ENCODE results near the gene MAP3K5. TPM values are rescaled to one million over a fixed set of nuclear protein-coding genes. Genes with fewer than 3 reads are reported as not detected.

The MAP3K5 gene
- total and polyA plus RNA-seq, 2 of the 8 experiments (the other 6 are each of a cell fraction or from before 2014, with no cell fraction given) = 0.63 to 2.6 TPM

DNA sequence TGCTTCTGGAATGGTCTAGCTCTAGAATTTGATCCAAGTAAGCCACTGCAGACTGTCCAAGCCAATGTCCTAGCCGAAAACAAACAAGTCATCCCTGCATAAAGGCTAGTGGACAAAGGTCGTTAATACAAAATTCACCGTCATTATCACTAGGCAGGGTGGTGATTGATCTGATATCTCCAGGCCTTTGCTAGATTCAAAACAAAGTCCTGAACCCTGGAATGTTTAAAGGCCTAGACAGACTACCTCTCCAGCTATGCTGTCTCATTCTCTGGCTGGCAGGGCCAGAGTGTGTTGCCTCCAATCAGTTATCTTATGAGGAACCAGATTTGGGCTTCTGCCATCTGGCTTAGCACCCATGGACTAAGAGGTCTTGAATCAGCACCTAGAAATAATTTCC is 280.4 kb downstream of the MAP3K5 start (continued):
- TF ChIP-seq CTCF (IDR thresholded peaks at IDR 0.05; ENCODE audit: control extremely low read depth in 1 of 3, insufficient read depth in 1 of 3, low read depth in 1 of 3, low read length in 3 of 3) (no peak), SUZ12 (IDR thresholded peaks at IDR 0.05; ENCODE audit: low read length) (no peak), SP4 (IDR thresholded peaks at IDR 0.05; ENCODE audit: low read length) (no peak), BRCA1 (IDR thresholded peaks at IDR 0.05; ENCODE audit: low read depth, low read length) (no peak)
- TF ChIP-seq, protein P1, sequence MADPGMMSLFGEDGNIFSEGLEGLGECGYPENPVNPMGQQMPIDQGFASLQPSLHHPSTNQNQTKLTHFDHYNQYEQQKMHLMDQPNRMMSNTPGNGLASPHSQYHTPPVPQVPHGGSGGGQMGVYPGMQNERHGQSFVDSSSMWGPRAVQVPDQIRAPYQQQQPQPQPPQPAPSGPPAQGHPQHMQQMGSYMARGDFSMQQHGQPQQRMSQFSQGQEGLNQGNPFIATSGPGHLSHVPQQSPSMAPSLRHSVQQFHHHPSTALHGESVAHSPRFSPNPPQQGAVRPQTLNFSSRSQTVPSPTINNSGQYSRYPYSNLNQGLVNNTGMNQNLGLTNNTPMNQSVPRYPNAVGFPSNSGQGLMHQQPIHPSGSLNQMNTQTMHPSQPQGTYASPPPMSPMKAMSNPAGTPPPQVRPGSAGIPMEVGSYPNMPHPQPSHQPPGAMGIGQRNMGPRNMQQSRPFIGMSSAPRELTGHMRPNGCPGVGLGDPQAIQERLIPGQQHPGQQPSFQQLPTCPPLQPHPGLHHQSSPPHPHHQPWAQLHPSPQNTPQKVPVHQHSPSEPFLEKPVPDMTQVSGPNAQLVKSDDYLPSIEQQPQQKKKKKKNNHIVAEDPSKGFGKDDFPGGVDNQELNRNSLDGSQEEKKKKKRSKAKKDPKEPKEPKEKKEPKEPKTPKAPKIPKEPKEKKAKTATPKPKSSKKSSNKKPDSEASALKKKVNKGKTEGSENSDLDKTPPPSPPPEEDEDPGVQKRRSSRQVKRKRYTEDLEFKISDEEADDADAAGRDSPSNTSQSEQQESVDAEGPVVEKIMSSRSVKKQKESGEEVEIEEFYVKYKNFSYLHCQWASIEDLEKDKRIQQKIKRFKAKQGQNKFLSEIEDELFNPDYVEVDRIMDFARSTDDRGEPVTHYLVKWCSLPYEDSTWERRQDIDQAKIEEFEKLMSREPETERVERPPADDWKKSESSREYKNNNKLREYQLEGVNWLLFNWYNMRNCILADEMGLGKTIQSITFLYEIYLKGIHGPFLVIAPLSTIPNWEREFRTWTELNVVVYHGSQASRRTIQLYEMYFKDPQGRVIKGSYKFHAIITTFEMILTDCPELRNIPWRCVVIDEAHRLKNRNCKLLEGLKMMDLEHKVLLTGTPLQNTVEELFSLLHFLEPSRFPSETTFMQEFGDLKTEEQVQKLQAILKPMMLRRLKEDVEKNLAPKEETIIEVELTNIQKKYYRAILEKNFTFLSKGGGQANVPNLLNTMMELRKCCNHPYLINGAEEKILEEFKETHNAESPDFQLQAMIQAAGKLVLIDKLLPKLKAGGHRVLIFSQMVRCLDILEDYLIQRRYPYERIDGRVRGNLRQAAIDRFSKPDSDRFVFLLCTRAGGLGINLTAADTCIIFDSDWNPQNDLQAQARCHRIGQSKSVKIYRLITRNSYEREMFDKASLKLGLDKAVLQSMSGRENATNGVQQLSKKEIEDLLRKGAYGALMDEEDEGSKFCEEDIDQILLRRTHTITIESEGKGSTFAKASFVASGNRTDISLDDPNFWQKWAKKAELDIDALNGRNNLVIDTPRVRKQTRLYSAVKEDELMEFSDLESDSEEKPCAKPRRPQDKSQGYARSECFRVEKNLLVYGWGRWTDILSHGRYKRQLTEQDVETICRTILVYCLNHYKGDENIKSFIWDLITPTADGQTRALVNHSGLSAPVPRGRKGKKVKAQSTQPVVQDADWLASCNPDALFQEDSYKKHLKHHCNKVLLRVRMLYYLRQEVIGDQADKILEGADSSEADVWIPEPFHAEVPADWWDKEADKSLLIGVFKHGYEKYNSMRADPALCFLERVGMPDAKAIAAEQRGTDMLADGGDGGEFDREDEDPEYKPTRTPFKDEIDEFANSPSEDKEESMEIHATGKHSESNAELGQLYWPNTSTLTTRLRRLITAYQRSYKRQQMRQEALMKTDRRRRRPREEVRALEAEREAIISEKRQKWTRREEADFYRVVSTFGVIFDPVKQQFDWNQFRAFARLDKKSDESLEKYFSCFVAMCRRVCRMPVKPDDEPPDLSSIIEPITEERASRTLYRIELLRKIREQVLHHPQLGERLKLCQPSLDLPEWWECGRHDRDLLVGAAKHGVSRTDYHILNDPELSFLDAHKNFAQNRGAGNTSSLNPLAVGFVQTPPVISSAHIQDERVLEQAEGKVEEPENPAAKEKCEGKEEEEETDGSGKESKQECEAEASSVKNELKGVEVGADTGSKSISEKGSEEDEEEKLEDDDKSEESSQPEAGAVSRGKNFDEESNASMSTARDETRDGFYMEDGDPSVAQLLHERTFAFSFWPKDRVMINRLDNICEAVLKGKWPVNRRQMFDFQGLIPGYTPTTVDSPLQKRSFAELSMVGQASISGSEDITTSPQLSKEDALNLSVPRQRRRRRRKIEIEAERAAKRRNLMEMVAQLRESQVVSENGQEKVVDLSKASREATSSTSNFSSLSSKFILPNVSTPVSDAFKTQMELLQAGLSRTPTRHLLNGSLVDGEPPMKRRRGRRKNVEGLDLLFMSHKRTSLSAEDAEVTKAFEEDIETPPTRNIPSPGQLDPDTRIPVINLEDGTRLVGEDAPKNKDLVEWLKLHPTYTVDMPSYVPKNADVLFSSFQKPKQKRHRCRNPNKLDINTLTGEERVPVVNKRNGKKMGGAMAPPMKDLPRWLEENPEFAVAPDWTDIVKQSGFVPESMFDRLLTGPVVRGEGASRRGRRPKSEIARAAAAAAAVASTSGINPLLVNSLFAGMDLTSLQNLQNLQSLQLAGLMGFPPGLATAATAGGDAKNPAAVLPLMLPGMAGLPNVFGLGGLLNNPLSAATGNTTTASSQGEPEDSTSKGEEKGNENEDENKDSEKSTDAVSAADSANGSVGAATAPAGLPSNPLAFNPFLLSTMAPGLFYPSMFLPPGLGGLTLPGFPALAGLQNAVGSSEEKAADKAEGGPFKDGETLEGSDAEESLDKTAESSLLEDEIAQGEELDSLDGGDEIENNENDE (IDR thresholded peaks at IDR 0.05; ENCODE audit: insufficient replicate concordance, low read length) = no peak

Data from H1 (cell line).